ENCODE results near the gene RBM14. TPM values are rescaled to one million over a fixed set of nuclear protein-coding genes. Genes with fewer than 3 reads are reported as not detected.

Gene RBM14
- total and polyA plus RNA-seq, 7 donors, result 10.8 to 54.0 (median 37.5) TPM

DNA sequence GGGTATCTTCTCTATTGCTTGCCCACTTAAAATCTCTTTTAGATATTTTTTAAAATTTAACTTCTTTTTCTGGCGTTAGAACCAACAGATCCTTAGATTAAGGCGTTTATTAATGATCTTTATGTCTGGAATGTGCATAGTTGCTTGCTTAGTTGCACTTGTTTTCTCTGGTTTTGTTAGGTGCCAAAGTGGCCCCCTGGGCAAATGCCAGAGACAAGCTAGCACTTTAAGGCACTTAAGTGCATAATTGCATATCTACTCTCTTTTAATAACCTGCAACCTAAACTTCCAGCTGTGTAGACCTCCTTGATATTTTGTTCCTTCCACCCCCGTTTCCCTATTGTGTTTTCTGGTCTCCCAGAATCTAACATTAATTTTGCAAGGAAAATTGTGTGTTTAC, 25.4 kb downstream of the RBM14 start:
- WGBS, 2 donors, result 25 to 42% methylated on average over 3 of the region's 3 CpGs
- H3K4me3 ChIP-seq, result peak overlapping the region in 3 of 4 donors; percentile 4 to 77 (median 73)
- peaks cover 20 to 71% (median 31%) of the 10 kb centered on the region in 4 donors for H3K36me3 ChIP-seq
- H3K27ac ChIP-seq, result peak overlapping the region in 3 of 4 donors; percentile 5 to 92 (median 92)
- H3K9me3 ChIP-seq, result no peaks in the 10 kb centered on the region
- intact Hi-C loops (cut with DNase I), result no loop called here
- no peaks in the 10 kb centered on the region for H3K27me3 ChIP-seq
- no peak for TF ChIP-seq POLR2AphosphoS5 (IDR thresholded peaks at IDR 0.05)
- TF ChIP-seq POLR2A (IDR thresholded peaks at IDR 0.05), result no peak
- TF ChIP-seq CTCF (IDR thresholded peaks at IDR 0.05), result no peak
- no peak for TF ChIP-seq EP300 (IDR thresholded peaks at IDR 0.05)
- DNase-seq, result no peak
- peaks cover 0 to 91% (median 87%) of the 10 kb centered on the region in 4 donors for H3K4me1 ChIP-seq

DNA sequence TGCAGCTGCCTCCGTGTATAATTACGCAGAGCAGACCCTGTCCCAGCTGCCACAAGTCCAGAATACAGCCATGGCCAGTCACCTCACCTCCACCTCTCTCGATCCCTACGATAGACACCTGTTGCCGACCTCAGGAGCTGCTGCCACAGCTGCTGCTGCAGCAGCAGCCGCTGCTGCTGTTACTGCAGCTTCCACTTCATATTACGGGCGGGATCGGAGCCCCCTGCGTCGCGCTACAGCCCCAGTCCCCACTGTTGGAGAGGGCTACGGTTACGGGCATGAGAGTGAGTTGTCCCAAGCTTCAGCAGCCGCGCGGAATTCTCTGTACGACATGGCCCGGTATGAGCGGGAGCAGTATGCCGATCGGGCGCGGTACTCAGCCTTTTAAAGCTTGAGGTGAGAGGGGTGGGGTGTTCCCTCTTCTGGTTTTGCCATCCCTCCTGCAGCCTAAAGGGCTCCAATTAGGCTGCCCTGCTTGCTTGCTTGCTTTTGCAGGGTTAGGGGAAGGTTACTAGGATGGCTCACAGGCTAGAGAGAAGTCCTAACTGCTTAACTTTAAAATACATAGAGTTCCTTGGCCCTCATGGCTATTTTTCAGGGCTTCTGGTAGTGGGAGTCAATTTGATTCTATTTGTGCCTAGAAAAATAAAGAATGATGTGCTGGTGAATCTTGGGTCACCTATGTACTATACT, 27.5 kb downstream of the RBM14 start:
- H3K36me3 ChIP-seq, result peaks cover 20 to 90% (median 36%) of the 10 kb centered on the region in 4 donors
- intact Hi-C loops (cut with DNase I), result no loop called here
- peak overlapping the region in 1 of 4 donors; percentile 3 for H3K4me3 ChIP-seq
- 94% methylated on average over 24 of the region's 24 CpGs for WGBS, 2 donors
- peak overlapping the region in 1 of 4 donors; percentile 9 for H3K27ac ChIP-seq
- no peaks in the 10 kb centered on the region for H3K27me3 ChIP-seq
- H3K4me1 ChIP-seq, result peaks cover 0 to 80% (median 76%) of the 10 kb centered on the region in 4 donors
- no peak for DNase-seq
- TF ChIP-seq POLR2A (IDR thresholded peaks at IDR 0.05), result no peak
- TF ChIP-seq POLR2AphosphoS5 (IDR thresholded peaks at IDR 0.05), result no peak
- no peak for TF ChIP-seq CTCF (IDR thresholded peaks at IDR 0.05)
- no peak for TF ChIP-seq EP300 (IDR thresholded peaks at IDR 0.05)
- no peaks in the 10 kb centered on the region for H3K9me3 ChIP-seq

- Histone ChIP-seq H3K4me1 (peaks cover 0 to 60% (median 52%) of the 10 kb centered on the region in 4 donors), H3K27me3 (no peaks in the 10 kb centered on the region), H3K36me3 (peaks cover 20 to 90% (median 31%) of the 10 kb centered on the region in 4 donors), H3K27ac (peak overlapping the region in 1 of 4 donors; percentile 43), H3K4me3 (no peak overlapping the region), H3K9me3 (no peaks in the 10 kb centered on the region)
- intact Hi-C loops (cut with DNase I), result no loop called here
- TF ChIP-seq POLR2A (IDR thresholded peaks at IDR 0.05) (no peak), CTCF (IDR thresholded peaks at IDR 0.05) (no peak), EP300 (IDR thresholded peaks at IDR 0.05) (no peak), POLR2AphosphoS5 (IDR thresholded peaks at IDR 0.05) (no peak)
- DNase-seq, result no peak
- 78 to 89% methylated on average over 4 of the region's 4 CpGs for WGBS, 2 donors
Measured at GRCh38 chr11:66646828-66647227, 30.4 kb downstream of the RBM14 start.

GRCh38 chr11:66649903-66650302, 33.5 kb downstream of the RBM14 start:
- no peaks in the 10 kb centered on the region for H3K27me3 ChIP-seq
- TF ChIP-seq POLR2A (IDR thresholded peaks at IDR 0.05), result no peak
- no peak for TF ChIP-seq POLR2AphosphoS5 (IDR thresholded peaks at IDR 0.05)
- no peak for TF ChIP-seq CTCF (IDR thresholded peaks at IDR 0.05)
- TF ChIP-seq EP300 (IDR thresholded peaks at IDR 0.05), result no peak
- H3K36me3 ChIP-seq, result peaks cover 5 to 83% (median 16%) of the 10 kb centered on the region in 4 donors
- 97 to 98% methylated on average over 5 of the region's 5 CpGs for WGBS, 2 donors
- H3K4me1 ChIP-seq, result peaks cover 0 to 29% (median 21%) of the 10 kb centered on the region in 4 donors
- H3K27ac ChIP-seq, result no peak overlapping the region
- H3K4me3 ChIP-seq, result no peak overlapping the region
- intact Hi-C loops (cut with DNase I), result no loop called here
- no peak for DNase-seq
- no peaks in the 10 kb centered on the region for H3K9me3 ChIP-seq

Data from sigmoid colon (tissue), 7 donors.